Esophagus squamous epithelium (tissue), 4 donors: Measurements from ENCODE around the gene METTL22.

Experiments used
- CTCF ChIP-seq, 6 experiments: fragments of 450-650 bp in 4 of 6; fragments of 200-600 bp in 2 of 6; sonication (generic) in 2 of 6; IDR thresholded peaks; one replicate each; pipeline ENCODE4 v1.5.1; 2016 to 2019; ENCODE audit warnings: antibody characterized with exemption in 6 of 6, mild to moderate bottlenecking in 4 of 6, moderate library complexity in 4 of 6
- POLR2A ChIP-seq, 4 donors: fragments of 450-650 bp; IDR thresholded peaks; one replicate each; pipeline ENCODE4 v1.6.1; 2017; ENCODE audit warnings: antibody characterized with exemption in 4 of 4, mild to moderate bottlenecking in 4 of 4, moderate library complexity in 3 of 4

- no peak for TF ChIP-seq CTCF (IDR thresholded peaks at IDR 0.05)
- no peak for TF ChIP-seq POLR2A (IDR thresholded peaks at IDR 0.05)
These were observed 57.7 kb downstream of the METTL22 start for GRCh38 chr16:8679151-8679550.
